ENCODE data around the gene LRRN2. TPM values are rescaled to one million over a fixed set of nuclear protein-coding genes. Genes with fewer than 3 reads are reported as not detected.

Gene LRRN2
- total RNA-seq, 1 experiment from 2014 or later, result 5.8 TPM

DNA sequence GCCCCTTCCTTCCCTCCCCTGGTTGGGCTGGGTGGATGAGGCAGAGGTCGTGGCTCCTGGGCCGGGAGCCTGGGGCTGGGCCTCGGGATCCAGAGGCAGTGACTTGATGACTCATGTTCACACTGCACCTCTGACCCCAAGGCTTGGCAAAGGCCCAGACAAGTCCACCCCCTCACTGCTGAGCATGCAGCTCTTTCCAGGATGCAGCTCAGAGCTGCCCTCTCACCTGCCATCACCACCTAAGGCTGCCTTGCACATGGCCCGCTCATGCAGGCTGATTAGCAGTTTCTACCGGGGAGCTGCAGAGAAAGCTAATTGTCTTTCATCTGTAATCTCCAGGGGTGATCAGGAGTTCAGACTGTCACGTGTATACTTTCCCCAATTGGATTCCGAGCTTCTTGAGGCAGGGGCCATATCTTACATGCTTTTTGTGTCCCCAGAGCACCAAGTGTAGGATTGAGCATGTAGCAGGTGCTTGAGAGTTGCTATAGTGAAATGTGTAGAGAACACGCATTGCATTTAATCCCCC is 62.1 kb downstream of the LRRN2 start:
- no peaks in the 10 kb centered on the region; a peak in 2 of 7 replicates for H3K36me3 Mint-ChIP-seq (ENCODE audit: insufficient read depth in 1 of 3, low read depth in 3 of 3)
- H3K27ac ChIP-seq (ENCODE audit: insufficient read length, low read depth, low read length), result no peak overlapping the region

More for the DNA sequence above, 62.1 kb downstream of the LRRN2 start:
- Mint-ChIP-seq H3K4me1 (peaks cover 16 to 32% of the 10 kb centered on the region in 2 experiments), H3K4me3 (no peak overlapping the region), H3K27ac (peak overlapping the region in 1 of 3 experiments; percentile 86; a peak in 1 of 7 replicates), H3K27me3 (ENCODE audit: low read depth) (peaks cover 4% of the 10 kb centered on the region), H3K9me3 (no peaks in the 10 kb centered on the region)
- no peak overlapping the region for H3K4me2 ChIP-seq (ENCODE audit: insufficient read depth, insufficient read length, low read length)
- H3K56ac ChIP-seq (ENCODE audit: insufficient read length, low read depth, low read length), result no peak overlapping the region
- no peak overlapping the region for H4K91ac ChIP-seq (ENCODE audit: insufficient read length, low read depth, low read length)
- no peak overlapping the region for H2BK15ac ChIP-seq (ENCODE audit: low read depth, low read length)
- no peak overlapping the region for H2AFZ ChIP-seq (ENCODE audit: low read length)
- H3K27me3 ChIP-seq (ENCODE audit: insufficient read depth, low read length), result no peaks in the 10 kb centered on the region
- no peaks in the 10 kb centered on the region; the same call in 1 of the 2 replicates for H3K4me1 ChIP-seq (ENCODE audit: insufficient read depth, low read length)
- no peaks in the 10 kb centered on the region for H4K20me1 ChIP-seq (ENCODE audit: control insufficient read depth, insufficient read depth, insufficient read length)
- H3K9me3 ChIP-seq (ENCODE audit: control insufficient read depth, low read depth, low read length), result no peaks in the 10 kb centered on the region
- H3K9ac ChIP-seq (ENCODE audit: extremely low read depth, insufficient read length, low read length), result no peak overlapping the region
- H3K23me2 ChIP-seq (ENCODE audit: insufficient read length, low read depth, low read length, poor library complexity, severe bottlenecking), result no peaks in the 10 kb centered on the region
- no peak overlapping the region for H3K14ac ChIP-seq (ENCODE audit: insufficient read depth, low read length)
- H2BK20ac ChIP-seq (ENCODE audit: low read depth, low read length, poor library complexity, severe bottlenecking), result no peak overlapping the region
- no peak overlapping the region for H2BK12ac ChIP-seq (ENCODE audit: insufficient read length, low read depth, low read length)
- no peak overlapping the region for H2AK5ac ChIP-seq (ENCODE audit: insufficient read length, low read length)
- H4K8ac ChIP-seq (replicated peaks; ENCODE audit: insufficient read length, low read depth, low read length), result no peak overlapping the region
- H2BK5ac ChIP-seq (ENCODE audit: insufficient read length, low read length), result no peak overlapping the region
- no peak overlapping the region for H2BK120ac ChIP-seq (ENCODE audit: low read depth, low read length, poor library complexity, severe bottlenecking)
- no peak overlapping the region for H3T11ph ChIP-seq (ENCODE audit: low read length)
- H3K79me1 ChIP-seq (ENCODE audit: insufficient read depth, low read depth, low read length, poor library complexity, severe bottlenecking), result no peaks in the 10 kb centered on the region
- H3K4ac ChIP-seq (ENCODE audit: low read depth, low read length), result no peak overlapping the region
- no CpG with 5 or more reads among the region's 8 CpGs for WGBS (ENCODE audit: extremely low coverage, insufficient read length, low lambda C conversion rate)
- H3K79me2 ChIP-seq (ENCODE audit: insufficient read depth, low read length), result no peaks in the 10 kb centered on the region
- no peak overlapping the region for H4K5ac ChIP-seq (ENCODE audit: insufficient read length, low read depth, low read length)
- H3K18ac ChIP-seq (ENCODE audit: insufficient read length, low read depth, low read length), result no peak overlapping the region
- H3K23ac ChIP-seq (ENCODE audit: insufficient read length, low read depth, low read length), result no peak overlapping the region
- TF ChIP-seq, protein P1, sequence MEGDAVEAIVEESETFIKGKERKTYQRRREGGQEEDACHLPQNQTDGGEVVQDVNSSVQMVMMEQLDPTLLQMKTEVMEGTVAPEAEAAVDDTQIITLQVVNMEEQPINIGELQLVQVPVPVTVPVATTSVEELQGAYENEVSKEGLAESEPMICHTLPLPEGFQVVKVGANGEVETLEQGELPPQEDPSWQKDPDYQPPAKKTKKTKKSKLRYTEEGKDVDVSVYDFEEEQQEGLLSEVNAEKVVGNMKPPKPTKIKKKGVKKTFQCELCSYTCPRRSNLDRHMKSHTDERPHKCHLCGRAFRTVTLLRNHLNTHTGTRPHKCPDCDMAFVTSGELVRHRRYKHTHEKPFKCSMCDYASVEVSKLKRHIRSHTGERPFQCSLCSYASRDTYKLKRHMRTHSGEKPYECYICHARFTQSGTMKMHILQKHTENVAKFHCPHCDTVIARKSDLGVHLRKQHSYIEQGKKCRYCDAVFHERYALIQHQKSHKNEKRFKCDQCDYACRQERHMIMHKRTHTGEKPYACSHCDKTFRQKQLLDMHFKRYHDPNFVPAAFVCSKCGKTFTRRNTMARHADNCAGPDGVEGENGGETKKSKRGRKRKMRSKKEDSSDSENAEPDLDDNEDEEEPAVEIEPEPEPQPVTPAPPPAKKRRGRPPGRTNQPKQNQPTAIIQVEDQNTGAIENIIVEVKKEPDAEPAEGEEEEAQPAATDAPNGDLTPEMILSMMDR (conservative IDR thresholded peaks at IDR 0.05), result no peak
- no peak for DNase-seq
